NCI-H2081 treated with DMSO at 0.1 percent for 48 hours (cell line): ENCODE measurements around the gene NANS.
"Not testable (repeated sequence)": the region's sequence is repeated elsewhere in the genome, so short reads cannot be mapped to it uniquely, and the experiment has no call there.

ENCODE experiments used
- DNase-seq: peaks from one replicate; lab custom pipeline; 2025; lab: John Stamatoyannopoulos, UW

NANS gene

GRCh38 chr9:98078895-98079294 is 22.4 kb downstream of the NANS start:
- DNase-seq: no peak

GRCh38 chr9:98080326-98080725 is 23.8 kb downstream of the NANS start:
- no peak for DNase-seq

- DNase-seq: no peak
Observed at GRCh38 chr9:98080780-98081179, 24.2 kb downstream of the NANS start.

DNA sequence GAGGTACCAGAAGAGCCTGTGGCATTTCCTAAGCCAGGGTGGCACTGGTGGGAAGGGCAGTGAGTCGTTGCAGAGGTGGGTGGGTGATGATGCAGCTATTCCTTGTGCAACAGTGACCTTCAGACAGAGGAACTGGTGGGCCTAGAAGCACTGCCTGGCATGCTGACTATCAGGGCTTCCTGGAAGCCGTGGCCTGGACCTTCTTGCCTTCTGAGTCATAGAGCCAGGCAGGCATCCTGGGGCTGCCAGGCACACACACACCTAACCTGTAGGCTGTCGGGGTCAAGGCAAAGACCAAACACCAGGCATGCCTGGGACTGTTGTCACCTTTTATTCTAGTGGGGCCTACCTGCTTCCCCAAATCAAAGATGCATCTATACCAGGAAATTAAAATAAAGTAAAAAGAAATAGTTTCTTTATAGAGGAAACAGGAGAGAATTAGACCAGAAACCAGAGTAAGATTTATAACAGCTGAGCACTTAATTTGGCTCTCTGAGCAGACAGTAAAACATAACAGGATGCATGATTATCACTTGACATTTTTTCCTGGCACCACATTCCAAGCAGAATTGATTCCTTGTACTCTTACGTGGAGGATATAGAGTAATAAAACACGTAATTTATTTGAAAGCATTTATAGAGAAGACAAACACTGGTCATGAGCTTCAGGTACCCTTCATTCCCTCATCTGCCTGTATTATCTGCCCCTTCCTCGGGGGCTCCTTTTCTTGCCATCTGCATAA is 25.1 kb downstream of the NANS start:
- no peak for DNase-seq

DNA sequence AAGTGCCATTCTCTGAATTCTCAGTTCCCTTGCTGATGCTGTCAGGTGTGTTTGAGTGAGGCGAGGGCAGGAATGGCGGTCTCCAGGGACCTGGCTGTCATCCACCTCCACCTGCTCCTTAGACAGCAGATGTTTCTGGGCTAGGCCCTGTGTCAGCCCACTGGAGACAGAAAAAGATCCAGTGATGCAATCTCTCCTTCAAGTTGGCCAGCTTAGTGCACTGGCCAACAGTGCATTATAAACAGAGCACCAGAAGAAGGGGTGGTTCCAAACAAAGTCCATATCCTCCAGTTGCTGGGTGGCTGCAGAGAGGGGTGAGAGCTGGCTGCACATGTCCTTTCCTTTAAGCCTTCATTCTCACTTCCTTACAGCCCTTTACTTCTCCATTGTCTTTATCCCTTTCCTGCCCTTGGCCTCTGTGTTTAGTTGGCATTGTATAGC is 26.5 kb downstream of the NANS start:
- DNase-seq: no peak

DNA sequence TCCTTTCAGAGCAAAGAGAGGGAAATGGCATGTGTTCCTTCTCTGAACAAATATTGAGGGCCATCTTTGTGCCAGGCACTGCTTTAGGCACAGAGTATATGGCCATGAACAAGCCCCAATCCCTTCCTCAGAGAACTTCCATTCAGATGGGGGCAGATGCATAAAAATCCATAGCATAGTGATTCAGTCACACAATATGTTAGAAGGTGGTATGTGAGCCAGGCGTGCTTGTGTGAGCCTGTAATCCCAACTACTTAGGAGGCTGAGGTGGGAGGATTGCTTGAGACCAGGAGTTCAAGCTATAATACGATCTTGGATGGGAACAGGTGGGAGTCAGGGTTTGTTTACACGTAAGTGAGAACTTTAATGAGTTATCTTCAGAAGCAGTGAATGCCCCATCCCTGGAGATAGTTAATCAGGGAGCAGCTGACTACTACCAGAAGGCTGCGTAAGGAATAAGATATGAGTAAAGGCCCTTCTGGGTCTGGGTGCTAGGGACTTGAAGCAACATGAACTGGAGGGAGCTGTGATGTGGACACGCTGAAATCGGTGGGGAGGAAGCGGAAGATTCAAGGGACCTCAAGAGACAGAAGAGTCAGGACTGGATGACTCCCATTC is 27.1 kb downstream of the NANS start:
- no peak for DNase-seq

DNA sequence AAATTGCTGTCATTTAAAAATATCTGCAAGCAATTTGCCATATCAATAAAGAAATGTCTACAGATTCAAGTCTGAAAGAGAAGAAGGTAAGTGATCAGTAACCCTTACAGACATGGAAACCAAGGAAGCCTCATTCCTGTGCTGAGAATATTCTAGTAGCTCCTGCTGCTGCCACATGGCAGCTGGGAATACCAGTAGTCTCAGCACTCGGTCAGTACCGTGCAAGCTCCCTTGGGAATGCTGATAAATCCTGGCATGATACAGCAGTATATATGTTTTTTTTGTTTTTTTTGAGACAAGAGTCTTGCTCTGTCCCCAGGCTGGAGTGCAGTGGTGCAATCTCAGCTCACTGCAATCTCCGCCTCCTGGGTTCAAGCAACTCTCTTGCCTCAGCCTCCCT is 27.9 kb downstream of the NANS start:
- DNase-seq: no peak

GRCh38 chr9:98085058-98085457 is 28.5 kb downstream of the NANS start:
- DNase-seq: no peak

GRCh38 chr9:98085944-98086343 is 29.4 kb downstream of the NANS start:
- no peak for DNase-seq

- DNase-seq: no peak
Observed at GRCh38 chr9:98086461-98086860, 29.9 kb downstream of the NANS start.

DNA sequence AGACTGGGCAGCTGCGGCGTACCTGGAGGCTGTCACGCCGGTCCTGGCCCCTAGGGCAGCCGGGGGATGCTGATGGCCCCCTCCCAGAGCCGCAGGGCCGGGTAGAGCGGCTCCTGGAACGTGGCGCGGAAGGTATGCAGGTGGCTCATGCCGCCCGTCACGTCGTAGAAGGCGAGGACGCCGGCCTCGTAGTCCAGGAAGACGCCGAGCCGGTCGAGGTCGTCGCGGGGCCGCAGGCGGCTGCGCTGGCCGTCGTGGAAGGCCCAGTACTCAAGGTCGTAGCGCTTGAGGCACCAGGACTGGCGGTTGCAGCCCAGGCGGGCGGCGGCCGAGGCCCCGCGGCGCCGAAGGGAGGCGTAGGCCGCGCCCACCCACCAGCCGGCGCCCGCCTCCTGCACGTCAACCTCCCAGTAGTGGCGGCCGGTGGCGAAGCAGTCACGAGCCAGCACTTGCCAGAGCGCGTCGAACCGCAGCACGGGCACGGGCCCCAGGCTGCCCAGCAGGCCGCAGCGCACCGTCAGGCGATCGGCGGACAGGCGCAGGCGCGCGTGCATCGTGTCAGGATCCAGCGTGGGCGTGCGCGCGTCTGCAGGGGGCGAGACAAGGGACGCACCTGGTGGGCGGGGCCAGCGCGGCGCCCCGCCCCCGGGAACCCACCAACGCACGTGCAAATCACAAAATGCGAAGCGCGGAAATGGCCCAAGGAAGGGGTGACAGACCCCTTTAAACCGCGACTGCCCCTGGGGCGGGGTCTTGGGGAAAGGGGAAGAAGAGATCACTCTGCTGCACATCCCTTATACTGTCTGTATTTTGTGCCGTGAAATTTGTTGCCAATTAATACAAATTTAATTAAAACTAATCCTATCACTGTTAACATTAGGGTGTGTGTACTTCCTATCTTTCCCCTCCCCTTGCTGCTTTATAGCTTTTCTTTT is 31.2 kb downstream of the NANS start:
- no peak for DNase-seq

GRCh38 chr9:98090674-98091073 is 34.1 kb downstream of the NANS start:
- not testable (repeated sequence) for DNase-seq

DNA sequence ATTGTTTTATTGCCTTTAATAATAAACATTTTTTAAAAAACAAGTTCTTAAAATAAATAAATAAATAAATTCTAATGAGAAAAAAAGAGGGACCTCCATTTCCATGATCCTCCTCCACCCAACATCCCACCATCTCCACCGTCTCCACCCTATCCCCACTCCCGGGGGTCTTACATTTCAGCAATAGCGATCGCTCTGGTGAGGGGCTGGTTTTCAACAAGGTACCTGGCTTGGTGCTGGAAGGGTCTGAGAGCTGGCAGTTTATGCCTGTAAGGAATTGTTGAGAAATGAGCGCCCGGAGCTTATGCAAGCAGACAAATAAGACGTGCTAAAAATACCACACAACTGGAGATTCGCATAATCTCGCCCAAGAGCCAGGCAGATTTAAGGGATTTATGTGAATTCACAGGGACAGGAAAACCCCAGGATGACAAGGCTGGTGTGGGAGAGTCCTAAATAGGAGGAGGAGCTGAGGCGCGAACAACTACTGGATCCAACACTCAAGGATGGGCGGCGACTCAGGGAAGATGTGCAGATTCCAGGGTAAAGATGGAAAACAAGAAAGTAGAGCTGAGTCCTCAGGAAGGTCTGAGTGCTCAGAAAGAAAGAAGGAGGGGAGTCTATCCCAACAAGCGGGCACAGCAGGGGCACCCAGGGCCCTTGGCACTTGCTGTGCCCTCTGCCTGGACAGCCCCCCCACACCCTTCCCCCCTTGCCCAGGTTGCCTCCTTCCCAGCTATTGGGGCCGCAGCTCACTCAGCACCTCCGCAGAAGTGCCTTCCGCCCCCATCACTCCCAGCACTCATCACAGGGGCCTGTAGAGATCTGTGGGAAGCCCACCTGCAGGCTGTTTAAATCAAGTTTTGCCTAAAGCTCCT is 35.4 kb downstream of the NANS start:
- no peak for DNase-seq

GRCh38 chr9:98092613-98092931 is 36.0 kb downstream of the NANS start:
- no peak for DNase-seq

GRCh38 chr9:98094316-98094715 is 37.8 kb downstream of the NANS start:
- no peak for DNase-seq

DNA sequence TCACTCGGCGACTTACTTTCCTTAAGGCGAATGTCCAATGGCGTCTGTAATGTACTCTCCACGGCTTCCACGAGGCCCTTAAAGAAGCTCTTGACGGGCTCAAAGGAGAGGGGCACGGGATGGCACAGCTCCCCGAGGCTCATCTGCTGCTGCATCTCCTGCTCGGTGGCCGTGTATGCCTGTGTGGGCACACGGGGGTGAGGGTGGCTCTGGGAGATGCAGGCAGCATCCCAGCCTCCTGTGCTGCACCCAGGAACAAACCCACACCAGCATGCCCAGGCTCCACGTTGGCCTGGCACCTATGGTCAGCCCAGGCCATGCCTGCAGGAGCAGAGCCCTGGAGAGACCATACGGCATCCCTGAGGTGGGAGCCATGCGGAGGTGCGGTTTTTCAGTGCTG is 38.3 kb downstream of the NANS start:
- no peak for DNase-seq

GRCh38 chr9:98095401-98095800 is 38.9 kb downstream of the NANS start:
- no peak for DNase-seq

- no peak for DNase-seq
Observed at GRCh38 chr9:98096091-98096490, 39.6 kb downstream of the NANS start.

- no peak for DNase-seq
Observed at GRCh38 chr9:98097836-98098235, 41.3 kb downstream of the NANS start.

DNA sequence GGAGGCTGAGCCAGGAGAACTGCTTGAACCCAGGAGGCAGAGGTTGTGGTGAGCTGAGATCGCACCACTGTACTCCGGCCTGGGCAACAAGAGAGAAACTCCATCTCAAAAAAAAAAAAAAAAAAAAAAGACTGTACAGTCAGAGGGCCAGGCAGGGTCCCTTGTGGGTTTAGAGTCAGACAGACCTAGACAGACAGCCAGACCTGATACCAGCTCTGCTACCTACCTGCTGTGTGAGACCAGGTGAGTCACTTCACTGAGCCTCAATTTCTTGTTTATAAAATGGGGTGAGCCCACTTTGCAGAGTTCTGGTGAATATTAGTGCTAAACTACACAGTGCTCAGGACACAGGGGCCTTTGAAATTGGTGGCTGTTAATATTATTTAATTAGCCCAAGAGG is 42.8 kb downstream of the NANS start:
- no peak for DNase-seq

DNA sequence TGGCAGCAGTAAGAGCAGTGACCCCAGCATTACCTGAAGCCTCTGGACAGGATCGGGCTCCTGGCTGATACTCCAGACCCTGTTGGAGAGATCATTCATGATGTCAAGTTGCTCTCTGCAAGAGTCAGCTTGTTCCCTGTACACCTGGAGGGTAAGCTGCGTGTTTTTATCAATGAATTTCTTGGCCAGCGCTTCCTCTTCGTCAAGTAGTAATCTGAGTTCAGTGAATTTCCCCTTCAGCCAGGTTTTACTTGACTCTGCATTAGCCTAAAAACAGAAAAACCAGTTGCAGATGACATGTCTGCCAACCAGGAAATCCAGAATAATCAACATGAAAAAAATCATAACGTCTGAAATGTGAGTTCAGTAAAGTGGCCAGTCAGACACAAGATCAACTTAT is 43.4 kb downstream of the NANS start:
- DNase-seq: no peak

DNA sequence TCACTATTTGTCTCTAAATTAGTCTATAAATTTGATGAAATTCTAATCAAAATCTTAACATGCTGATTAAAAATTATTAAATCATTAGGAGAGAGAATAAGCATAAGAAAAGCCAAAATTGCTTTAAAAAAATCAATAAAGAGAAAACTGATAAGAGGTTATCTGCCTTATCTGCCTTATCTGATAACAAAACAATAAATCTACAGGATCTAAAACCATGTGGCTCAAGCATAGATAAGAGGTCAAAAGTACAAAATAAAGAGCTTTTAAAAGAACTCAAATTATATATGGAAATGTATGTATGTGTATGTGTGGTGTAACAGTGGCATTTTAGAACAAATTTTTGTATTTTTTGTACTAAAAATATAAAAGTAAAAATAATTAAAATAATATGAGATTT is 43.9 kb downstream of the NANS start:
- DNase-seq: no peak
